AG09309 (cell line): Measurements from ENCODE around the gene TTLL7.

Experiments
- DNase-seq: peaks from one replicate; pipeline ENCODE4 v3.0.0-alpha.2; 2010; ENCODE audit warnings: low read depth
- H3K4me3 ChIP-seq: 2 replicates; pipeline ENCODE4 v1.5.1; 2011; ENCODE audit warnings: mild to moderate bottlenecking, low read depth, low read length, moderate library complexity; ENCODE audit not compliant: control insufficient read depth
- CTCF ChIP-seq: IDR thresholded peaks from 2 replicates; pipeline ENCODE4 v1.5.1; 2011; ENCODE audit warnings: mild to moderate bottlenecking, low read depth, low read length, inconsistent platforms; ENCODE audit not compliant: insufficient read depth, control insufficient read depth; ENCODE audit errors: missing control alignments

TTLL7 gene

DNA sequence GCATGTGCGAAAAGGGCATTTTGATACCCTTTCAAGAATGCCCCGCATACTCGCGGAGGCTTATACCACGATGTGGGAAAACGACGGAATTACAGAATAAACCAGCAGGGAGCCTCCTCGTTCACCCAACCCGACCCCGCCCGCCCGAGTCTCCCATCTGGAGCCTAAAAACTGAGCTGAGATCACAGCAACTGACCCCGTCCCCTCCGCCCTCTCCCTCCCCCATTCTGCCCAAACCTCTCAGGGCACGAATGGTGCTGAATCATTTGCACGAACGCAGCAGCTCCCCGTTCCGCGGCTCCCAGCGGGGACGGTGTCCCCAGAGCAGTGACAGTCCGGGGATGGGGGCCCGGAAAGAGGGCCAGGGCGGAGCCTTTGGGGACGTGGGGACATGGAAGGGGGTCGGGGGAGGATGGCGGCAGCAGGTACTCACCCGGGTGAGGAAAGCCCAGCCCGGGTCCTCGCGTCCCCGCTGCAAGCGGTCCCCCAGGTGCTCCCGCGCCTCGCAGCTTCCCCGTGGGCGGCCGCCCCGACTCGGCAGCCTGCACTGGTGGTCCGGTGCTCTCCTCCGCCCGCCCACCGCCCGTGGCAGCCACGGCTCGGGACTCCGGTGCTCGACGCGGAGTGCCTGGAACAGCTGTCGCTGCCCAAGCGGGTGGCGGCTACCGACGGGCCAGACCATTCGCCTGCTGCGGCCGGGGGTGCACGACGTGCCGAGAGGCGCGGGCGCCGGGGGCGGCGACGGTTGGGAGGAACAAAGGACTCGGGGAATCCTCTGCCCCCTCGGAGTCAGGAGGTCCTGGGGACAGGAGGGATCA lies at the start of gene TTLL7:
Gene TTLL7, minus strand, starts transcription at position 635 of the 818 bp plus-strand sequence. CDS start 46,921 bp downstream, outside the sequence.
- peak; percentile 16 for DNase-seq
- TF ChIP-seq CTCF, result no peak
- H3K4me3 ChIP-seq, result peak within 1 kb of the TSS; percentile 81

- no peak for TF ChIP-seq CTCF
Observed at GRCh38 chr1:84042461-84042860, 43.5 kb upstream of the TTLL7 start.

GRCh38 chr1:84037758-84038611 lies 39.1 kb upstream of the TTLL7 start:
- TF ChIP-seq CTCF, result no peak
- no peak overlapping the region for H3K4me3 ChIP-seq
- no peak for DNase-seq

More at GRCh38 chr1:84042461-84042860, 43.5 kb upstream of the TTLL7 start:
- no peak for DNase-seq
- H3K4me3 ChIP-seq, result no peak overlapping the region

GRCh38 chr1:84031802-84032327 lies 32.9 kb upstream of the TTLL7 start:
- no peak overlapping the region for H3K4me3 ChIP-seq
- no peak for TF ChIP-seq CTCF
- DNase-seq, result no peak

DNA sequence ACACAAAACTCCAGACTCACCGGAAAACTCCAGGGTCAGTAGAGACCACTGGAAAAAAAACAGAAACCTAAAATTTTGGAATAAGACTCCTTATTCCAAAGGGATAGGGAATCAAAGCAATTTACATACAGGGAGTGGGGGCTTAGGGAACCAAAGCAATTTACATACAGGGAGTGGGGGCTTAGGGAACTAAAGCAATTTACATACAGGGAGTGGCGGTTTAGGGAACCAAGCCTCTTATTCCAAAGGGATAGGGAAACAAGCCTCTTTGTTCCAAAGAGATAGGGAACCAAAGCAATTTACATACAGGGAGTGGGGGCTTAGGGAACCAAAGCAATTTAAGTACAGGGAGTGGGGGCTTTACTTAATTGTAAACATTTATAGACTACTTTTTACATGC lies 28.4 kb upstream of the TTLL7 start:
- no peak overlapping the region for H3K4me3 ChIP-seq
- DNase-seq, result no peak
- no peak for TF ChIP-seq CTCF

DNA sequence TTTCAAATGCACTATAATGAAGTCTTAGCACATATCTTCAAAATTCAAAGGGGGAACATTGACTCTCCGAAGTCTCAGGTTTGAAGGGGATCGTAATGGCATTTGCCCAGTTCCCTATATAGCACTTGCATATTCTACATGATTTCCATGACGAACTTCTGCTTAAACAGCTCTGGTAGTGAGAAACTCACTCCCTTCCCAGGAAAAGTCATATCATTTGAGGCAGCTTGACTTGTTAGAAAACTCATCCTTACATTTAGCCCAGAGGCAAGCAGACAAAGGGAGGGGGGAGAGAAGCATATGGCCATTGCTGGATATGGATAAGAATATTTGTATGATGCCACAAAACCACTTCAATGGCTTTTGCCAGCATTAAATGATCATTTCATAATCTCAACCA lies 27.0 kb upstream of the TTLL7 start:
- no peak for TF ChIP-seq CTCF
- no peak for DNase-seq
- no peak overlapping the region for H3K4me3 ChIP-seq
